HepG2 (cell line): ENCODE results near the gene SMIM8.

ENCODE experiments used
- CTCF ChIP-seq: sonication (generic); formaldehyde crosslinking; IDR thresholded peaks from 2 replicates; pipeline ENCODE4 v1.5.0; 2020; ENCODE audit warnings: mild to moderate bottlenecking, missing genetic modification reagents, moderate library complexity
- ELF4 ChIP-seq: sonication (generic); formaldehyde crosslinking; IDR thresholded peaks from 2 replicates; pipeline ENCODE4 v1.5.0; 2020; ENCODE audit warnings: missing genetic modification reagents, mild to moderate bottlenecking, moderate library complexity, borderline replicate concordance
- GTF2F1 ChIP-seq: fragments of 150-350 bp; IDR thresholded peaks from 2 replicates; pipeline ENCODE4 v1.6.1; 2014; ENCODE audit warnings: low read length
- KAT7 ChIP-seq: IDR thresholded peaks from 2 replicates; pipeline ENCODE4 v1.6.1; 2018; ENCODE audit warnings: borderline replicate concordance, missing compliant biosample characterization
- PATZ1 ChIP-seq: sonication (generic); formaldehyde crosslinking; IDR thresholded peaks from 2 replicates; pipeline ENCODE4 v1.4.0; 2020; ENCODE audit warnings: missing genetic modification reagents
- RAD21 ChIP-seq: fragments of 450-650 bp; formaldehyde crosslinking; IDR thresholded peaks from 2 replicates; pipeline ENCODE4 v1.5.0; 2020; ENCODE audit warnings: mild to moderate bottlenecking
- RELA ChIP-seq: sonication (generic); formaldehyde crosslinking; IDR thresholded peaks from 2 replicates; pipeline ENCODE4 v1.4.0; 2020; ENCODE audit warnings: missing genetic modification reagents
- RFX5 ChIP-seq: IDR thresholded peaks from 2 replicates; pipeline ENCODE4 v1.6.1; 2011; ENCODE audit warnings: low read depth, low read length, improper control_type of control experiment
- RXRA ChIP-seq: sonication (generic); formaldehyde crosslinking; IDR thresholded peaks from 2 replicates; pipeline ENCODE4 v1.5.1; 2020; ENCODE audit warnings: missing genetic modification reagents
- SETDB1 ChIP-seq: sonication (generic); formaldehyde crosslinking; IDR thresholded peaks from 2 replicates; pipeline ENCODE4 v1.5.1; 2020; ENCODE audit warnings: missing genetic modification reagents, mild to moderate bottlenecking, borderline replicate concordance
- SIN3B ChIP-seq: fragments of 150-350 bp; IDR thresholded peaks from 2 replicates; pipeline ENCODE4 v1.6.1; 2014; ENCODE audit warnings: low read length
- SUZ12 ChIP-seq: fragments of 150-350 bp; IDR thresholded peaks from 2 replicates; pipeline ENCODE4 v1.6.1; 2014; ENCODE audit warnings: low read depth, low read length
- TRIM22 ChIP-seq: fragments of 450-650 bp; IDR thresholded peaks from 2 replicates; pipeline ENCODE4 v1.6.1; 2017
- TF ChIP-seq, protein P1 (sequence below), 2 experiments: sonication (generic) in 1 of 2; formaldehyde crosslinking in 1 of 2; IDR thresholded peaks; 2 replicates each; pipeline versions ENCODE4 v1.4.0 to v1.6.1; 2018 to 2020; ENCODE audit warnings: missing genetic modification reagents in 2 of 2, borderline replicate concordance in 1 of 2, low read depth in 1 of 2, mild to moderate bottlenecking in 1 of 2, missing biosample characterization in 1 of 2

DNA sequence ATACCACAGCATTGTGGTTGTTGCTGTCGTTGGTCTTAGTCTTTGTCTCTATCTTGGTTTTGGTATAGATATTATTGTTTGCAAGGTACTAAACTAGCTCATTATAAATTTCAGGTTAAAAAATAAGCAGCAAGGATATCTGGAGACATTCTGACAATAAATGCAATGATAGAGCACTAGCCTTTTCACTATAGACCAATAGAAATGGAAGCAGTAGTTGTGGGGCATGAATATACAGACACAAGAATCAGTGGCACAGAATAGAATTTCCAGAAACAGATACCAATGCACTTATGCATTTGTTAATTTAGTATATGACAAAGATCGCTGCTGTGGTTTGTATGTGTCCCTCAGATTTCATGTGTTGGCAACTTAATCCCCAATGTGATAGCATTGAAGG, 54.3 kb downstream of the SMIM8 start:
- no peak for TF ChIP-seq RAD21 (CRISPR knock-in tag)
- no peak for TF ChIP-seq GTF2F1
- no peak for TF ChIP-seq RELA (CRISPR knock-in tag)
- TF ChIP-seq SIN3B: no peak
- TF ChIP-seq RXRA (CRISPR knock-in tag): no peak
- no peak for TF ChIP-seq TRIM22
- no peak for TF ChIP-seq RFX5
- TF ChIP-seq ELF4 (CRISPR knock-in tag): no peak
- TF ChIP-seq, protein P1, sequence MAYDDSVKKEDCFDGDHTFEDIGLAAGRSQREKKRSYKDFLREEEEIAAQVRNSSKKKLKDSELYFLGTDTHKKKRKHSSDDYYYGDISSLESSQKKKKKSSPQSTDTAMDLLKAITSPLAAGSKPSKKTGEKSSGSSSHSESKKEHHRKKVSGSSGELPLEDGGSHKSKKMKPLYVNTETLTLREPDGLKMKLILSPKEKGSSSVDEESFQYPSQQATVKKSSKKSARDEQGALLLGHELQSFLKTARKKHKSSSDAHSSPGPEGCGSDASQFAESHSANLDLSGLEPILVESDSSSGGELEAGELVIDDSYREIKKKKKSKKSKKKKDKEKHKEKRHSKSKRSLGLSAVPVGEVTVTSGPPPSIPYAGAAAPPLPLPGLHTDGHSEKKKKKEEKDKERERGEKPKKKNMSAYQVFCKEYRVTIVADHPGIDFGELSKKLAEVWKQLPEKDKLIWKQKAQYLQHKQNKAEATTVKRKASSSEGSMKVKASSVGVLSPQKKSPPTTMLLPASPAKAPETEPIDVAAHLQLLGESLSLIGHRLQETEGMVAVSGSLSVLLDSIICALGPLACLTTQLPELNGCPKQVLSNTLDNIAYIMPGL (CRISPR knock-in tag; IDR thresholded peaks at IDR 0.05; ENCODE audit: borderline replicate concordance in 1 of 2, low read depth in 1 of 2): no peak
- no peak for TF ChIP-seq SUZ12
- no peak for TF ChIP-seq PATZ1 (CRISPR knock-in tag)
- no peak for TF ChIP-seq CTCF (CRISPR knock-in tag)
- no peak for TF ChIP-seq KAT7 (CRISPR knock-in tag)
- no peak for TF ChIP-seq SETDB1
